Parathyroid adenoma (tissue), 2 donors: ENCODE measurements around the gene PDE10A.

Experiments used
- H2AFZ ChIP-seq: fragments of 300-600 bp; sonication (generic); one replicate; pipeline ENCODE4 v1.7.0; 2017; ENCODE audit warnings: antibody characterized with exemption, mild to moderate bottlenecking
- H3K27ac ChIP-seq: fragments of 300-600 bp; sonication (generic); one replicate; pipeline ENCODE4 v1.7.0; 2017
- H3K27me3 ChIP-seq: fragments of 300-600 bp; sonication (generic); one replicate; pipeline ENCODE4 v1.7.0; 2017; ENCODE audit warnings: low read length; ENCODE audit not compliant: control insufficient read depth, insufficient read depth
- H3K36me3 ChIP-seq: fragments of 300-600 bp; sonication (generic); one replicate; pipeline ENCODE4 v1.7.0; 2017; ENCODE audit warnings: low read length; ENCODE audit not compliant: control insufficient read depth, insufficient read depth
- H3K4me1 ChIP-seq: fragments of 300-600 bp; sonication (generic); one replicate; pipeline ENCODE4 v1.7.0; 2017; ENCODE audit warnings: control low read depth
- H3K4me2 ChIP-seq: fragments of 300-600 bp; sonication (generic); one replicate; pipeline ENCODE4 v1.7.0; 2017; ENCODE audit warnings: low read length
- H3K4me3 ChIP-seq: fragments of 300-600 bp; sonication (generic); one replicate; pipeline ENCODE4 v1.7.0; 2017; ENCODE audit warnings: low read depth, low read length
- H3K79me2 ChIP-seq: fragments of 300-600 bp; sonication (generic); one replicate; pipeline ENCODE4 v1.7.0; 2017; ENCODE audit warnings: control low read depth
- H3K9ac ChIP-seq: fragments of 300-600 bp; sonication (generic); one replicate; pipeline ENCODE4 v1.7.0; 2017; ENCODE audit warnings: mild to moderate bottlenecking
- H3K9me3 ChIP-seq: fragments of 300-600 bp; sonication (generic); one replicate; pipeline ENCODE4 v1.7.0; 2017; ENCODE audit warnings: low read length; ENCODE audit not compliant: control insufficient read depth
- CTCF ChIP-seq: fragments of 300-600 bp; sonication (generic); IDR thresholded peaks from one replicate; pipeline ENCODE4 v1.7.0; 2017; ENCODE audit warnings: antibody characterized with exemption, mild to moderate bottlenecking
- donor health status: primary hyperparathyroidism.

PDE10A gene

DNA sequence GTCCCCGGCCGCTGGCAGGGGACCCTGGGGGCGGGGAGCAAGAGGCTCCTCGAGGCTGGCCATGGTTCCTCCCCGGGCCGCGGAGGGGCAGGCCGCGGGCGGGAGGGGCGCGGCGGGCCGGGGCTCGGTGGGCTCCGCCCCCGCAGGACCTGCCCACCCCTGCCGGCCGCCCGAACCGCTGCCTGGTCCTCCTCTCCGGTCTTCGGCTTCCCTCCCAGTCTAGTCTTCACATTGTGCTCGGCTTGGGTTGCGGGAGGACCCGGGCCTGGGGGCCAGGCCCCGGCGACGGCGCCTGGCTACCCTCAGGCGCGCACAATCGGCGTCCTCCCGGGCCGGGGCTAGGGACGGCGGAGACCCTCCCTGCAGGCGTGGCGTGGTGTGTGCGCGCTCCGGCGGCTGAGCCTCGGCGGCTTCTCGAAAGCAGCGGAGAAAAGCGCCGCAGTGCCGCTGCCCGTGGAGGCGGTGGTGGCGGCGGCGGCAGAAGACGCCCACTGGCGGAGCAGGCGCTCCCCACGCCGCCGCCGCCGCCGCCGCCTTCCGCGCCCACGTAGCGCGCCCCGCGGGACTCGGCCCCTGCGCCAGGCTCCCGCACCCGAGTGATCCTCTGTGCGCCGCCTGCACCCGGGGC is at the start of gene PDE10A:
Gene PDE10A, minus strand, starts transcription at position 493 of the 628 bp plus-strand sequence. Its CDS starts 430 bp downstream, at position 63.
- Histone ChIP-seq H3K27ac (no peak within 1 kb of the TSS), H3K9me3 (no peaks in the 10 kb centered on the region), H3K9ac (no peak within 1 kb of the TSS), H3K4me1 (no peaks in the 10 kb centered on the region), H3K4me3 (peak within 1 kb of the TSS; percentile 39), H3K27me3 (peaks cover 17% of the 10 kb centered on the region), H3K79me2 (no peaks in the 10 kb centered on the region), H3K36me3 (no peaks in the 10 kb centered on the region), H3K4me2 (peak within 1 kb of the TSS; percentile 65), H2AFZ (peak within 1 kb of the TSS; percentile 7)
- no peak for TF ChIP-seq CTCF

DNA sequence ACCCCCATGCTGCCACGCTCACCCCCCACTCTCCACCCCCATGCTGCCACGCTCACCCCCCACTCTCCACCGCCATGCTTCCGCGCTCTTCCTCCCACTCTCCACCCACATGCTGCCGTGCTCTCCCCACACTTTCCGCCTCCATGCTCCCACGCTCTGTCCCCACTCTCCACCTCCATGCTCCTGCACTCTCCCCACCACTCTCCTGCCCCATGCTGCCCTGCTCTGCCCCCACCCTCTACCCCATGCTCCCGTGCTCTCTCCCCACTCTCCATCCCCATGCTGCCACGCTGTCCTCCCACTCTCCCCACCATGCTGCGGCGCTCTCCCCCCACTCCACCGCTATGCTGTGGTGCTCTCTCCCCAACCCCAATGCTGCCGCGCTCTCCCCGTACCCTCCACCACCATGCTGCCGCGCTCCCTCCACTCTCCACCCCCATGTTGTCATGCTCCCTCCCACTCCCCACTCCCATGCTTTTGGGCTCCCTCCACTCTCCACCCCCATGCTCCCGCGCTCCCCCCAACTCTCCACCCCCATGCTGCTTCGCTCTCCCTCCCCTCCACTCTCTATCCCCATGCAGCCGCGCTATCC is 46.0 kb upstream of the PDE10A start:
- no peak for TF ChIP-seq CTCF
- Histone ChIP-seq H3K4me3 (no peak overlapping the region), H3K9ac (no peak overlapping the region), H3K4me1 (no peaks in the 10 kb centered on the region), H3K4me2 (no peak overlapping the region), H3K27me3 (no peaks in the 10 kb centered on the region), H3K27ac (no peak overlapping the region), H3K9me3 (no peaks in the 10 kb centered on the region), H3K79me2 (no peaks in the 10 kb centered on the region), H3K36me3 (no peaks in the 10 kb centered on the region), H2AFZ (no peak overlapping the region)

GRCh38 chr6:165707067-165707853 is 44.2 kb upstream of the PDE10A start:
- Histone ChIP-seq H3K4me1 (no peaks in the 10 kb centered on the region), H3K36me3 (no peaks in the 10 kb centered on the region), H3K79me2 (no peaks in the 10 kb centered on the region), H3K27me3 (no peaks in the 10 kb centered on the region), H2AFZ (no peak overlapping the region), H3K4me3 (no peak overlapping the region), H3K9ac (no peak overlapping the region), H3K4me2 (no peak overlapping the region), H3K27ac (no peak overlapping the region), H3K9me3 (no peaks in the 10 kb centered on the region)
- no peak for TF ChIP-seq CTCF

DNA sequence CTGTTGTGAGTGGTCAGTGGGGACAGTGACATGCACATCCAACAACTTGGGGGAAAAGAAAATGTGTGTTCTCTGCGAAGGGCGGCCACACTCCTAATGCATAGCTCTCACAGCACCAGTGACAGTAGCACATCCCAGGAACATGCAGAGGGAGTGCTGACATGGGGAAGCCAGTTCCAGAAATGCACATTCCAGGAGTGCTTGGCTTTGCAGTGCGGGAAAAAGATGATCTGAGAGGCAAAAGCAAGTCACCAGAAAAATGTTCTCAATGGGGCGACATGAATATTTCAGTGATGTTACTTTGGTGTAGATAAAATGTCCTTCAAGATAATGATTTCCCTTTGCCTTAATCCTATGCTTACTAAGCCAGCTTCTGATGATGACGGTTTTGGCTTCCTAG is 42.9 kb upstream of the PDE10A start:
- Histone ChIP-seq H3K36me3 (no peaks in the 10 kb centered on the region), H2AFZ (no peak overlapping the region), H3K4me3 (no peak overlapping the region), H3K9ac (no peak overlapping the region), H3K9me3 (no peaks in the 10 kb centered on the region), H3K27me3 (no peaks in the 10 kb centered on the region), H3K4me1 (no peaks in the 10 kb centered on the region), H3K79me2 (no peaks in the 10 kb centered on the region), H3K27ac (no peak overlapping the region), H3K4me2 (no peak overlapping the region)
- TF ChIP-seq CTCF = no peak
